Immature natural killer cell (primary cell): ENCODE data around the gene COX8A. TPM values are rescaled to one million over a fixed set of nuclear protein-coding genes. Genes with fewer than 3 reads are reported as not detected.

Source experiments
- DNase-seq, 3 donors: peaks; one replicate each; pipeline ENCODE4 v3.0.0; 2022; ENCODE audit warnings: mixed read lengths in 1 of 3
- H3K27ac Mint-ChIP-seq, 6 donors: one replicate each; pipeline ENCODE4 v1.8.0; 2020; ENCODE audit warnings: mixed read lengths in 6 of 6, mild to moderate bottlenecking in 5 of 6, inconsistent platforms in 4 of 6, moderate library complexity in 3 of 6
- H3K27me3 Mint-ChIP-seq, 3 donors: one replicate each; pipeline ENCODE4 v1.8.0; 2020 to 2021; ENCODE audit warnings: low read depth in 3 of 3, mild to moderate bottlenecking in 3 of 3, mixed read lengths in 3 of 3, moderate library complexity in 3 of 3, inconsistent platforms in 1 of 3
- H3K36me3 Mint-ChIP-seq, 3 donors: one replicate each; pipeline ENCODE4 v1.8.0; 2020; ENCODE audit warnings: mixed read lengths in 3 of 3, inconsistent platforms in 2 of 3, mild to moderate bottlenecking in 2 of 3
- H3K4me1 Mint-ChIP-seq, 2 donors: one replicate each; pipeline ENCODE4 v1.8.0; 2020; ENCODE audit warnings: inconsistent platforms in 2 of 2, mild to moderate bottlenecking in 2 of 2, mixed read lengths in 2 of 2, moderate library complexity in 1 of 2
- H3K4me3 Mint-ChIP-seq, 5 donors: one replicate each; pipeline ENCODE4 v1.8.0; 2020; ENCODE audit warnings: mild to moderate bottlenecking in 5 of 5, mixed read lengths in 5 of 5, inconsistent platforms in 3 of 5, moderate library complexity in 3 of 5
- H3K9me3 Mint-ChIP-seq, 6 donors: one replicate each; pipeline ENCODE4 v1.8.0; 2020; ENCODE audit warnings: mild to moderate bottlenecking in 6 of 6, mixed read lengths in 6 of 6, inconsistent platforms in 4 of 6, moderate library complexity in 3 of 6
- polyA plus RNA-seq, 3 donors: library from polyadenylated mRNA; unstranded; fragments of 300-500 nt; fragmentation: Illumina TruSeq; gene quantifications; one replicate each; pipeline ENCODE4 v1.2.3, GENCODE V29; 2021

COX8A gene, protein sequence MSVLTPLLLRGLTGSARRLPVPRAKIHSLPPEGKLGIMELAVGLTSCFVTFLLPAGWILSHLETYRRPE
- polyA plus RNA-seq: 100 to 1,000 TPM; 506 to 686 (median 534) TPM

DNA sequence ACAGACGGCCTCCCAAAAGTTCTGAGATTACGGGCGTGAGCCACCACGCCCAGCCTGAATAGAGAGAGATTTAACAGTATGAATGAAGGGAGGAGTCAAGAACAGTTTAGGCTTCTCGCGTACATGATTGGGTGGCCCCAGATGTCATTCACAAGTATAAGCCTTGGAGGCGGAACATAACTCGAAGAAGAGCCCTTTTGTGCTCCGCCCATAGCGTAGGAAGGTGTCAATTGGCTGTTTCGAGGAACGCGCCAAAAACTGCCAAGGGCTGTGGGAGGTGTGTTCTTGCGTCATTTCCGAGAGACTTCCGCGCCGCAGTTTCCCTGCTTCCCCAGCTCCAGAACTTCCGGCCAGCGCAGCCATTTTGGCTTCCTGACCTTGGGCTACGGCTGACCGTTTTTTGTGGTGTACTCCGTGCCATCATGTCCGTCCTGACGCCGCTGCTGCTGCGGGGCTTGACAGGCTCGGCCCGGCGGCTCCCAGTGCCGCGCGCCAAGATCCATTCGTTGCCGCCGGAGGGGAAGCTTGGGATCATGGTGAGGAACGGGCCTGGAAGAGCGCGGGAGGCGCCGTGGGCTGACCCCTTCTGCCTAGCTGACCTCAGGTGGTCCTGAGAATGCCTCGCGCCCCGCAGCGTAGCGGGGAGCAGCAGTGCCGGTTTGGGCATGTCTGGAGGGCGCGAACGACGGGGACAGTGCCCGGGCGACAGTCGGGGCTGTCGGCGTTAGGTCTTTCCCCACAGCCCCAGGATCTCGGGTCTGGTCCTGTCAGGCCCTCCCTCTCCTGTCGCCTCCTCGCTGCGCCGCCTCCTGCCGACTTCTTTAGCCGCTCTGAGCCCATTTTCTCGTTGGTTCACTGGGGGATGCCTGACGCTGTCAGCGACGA, at the start of gene COX8A:
Gene COX8A, plus strand, starts transcription at position 362 of the 885 bp plus-strand sequence. Its CDS starts 61 bp downstream, at position 423.
- H3K36me3 Mint-ChIP-seq: peaks cover 0 to 5% (median 0%) of the 10 kb centered on the region in 3 donors
- DNase-seq: peak; percentile 96 to 97 (median 96)
- peak within 1 kb of the TSS; percentile 99 to 100 (median 100) for H3K4me3 Mint-ChIP-seq
- H3K4me1 Mint-ChIP-seq: peaks cover 30 to 32% of the 10 kb centered on the region in 2 donors
- H3K9me3 Mint-ChIP-seq: no peaks in the 10 kb centered on the region
- H3K27me3 Mint-ChIP-seq: peaks cover 0 to 6% (median 5%) of the 10 kb centered on the region in 3 donors
- H3K27ac Mint-ChIP-seq: peak within 1 kb of the TSS; percentile 98 to 100 (median 99)

DNA sequence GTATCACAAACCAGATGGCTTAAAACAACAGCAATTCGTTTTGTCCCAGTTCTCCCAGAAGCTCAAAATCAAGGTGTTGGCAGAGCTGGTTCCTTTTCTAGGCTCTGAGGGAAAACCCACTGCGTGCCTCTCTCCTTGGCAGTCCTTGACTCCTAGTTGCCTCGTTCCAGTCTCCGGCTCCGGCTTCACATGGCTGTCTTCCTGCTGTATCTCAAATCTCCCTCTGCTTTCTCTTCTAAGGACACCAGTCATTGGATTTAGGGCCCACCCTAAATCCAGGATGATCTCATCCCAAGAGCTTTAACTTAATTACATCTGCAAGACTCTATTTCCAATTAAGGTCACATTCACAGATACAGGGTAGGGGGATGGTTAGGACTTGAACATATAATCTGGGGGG, 44.8 kb upstream of the COX8A start:
- DNase-seq: no peak
- no peaks in the 10 kb centered on the region for H3K36me3 Mint-ChIP-seq
- H3K27ac Mint-ChIP-seq: no peak overlapping the region
- no peaks in the 10 kb centered on the region for H3K4me1 Mint-ChIP-seq
- H3K27me3 Mint-ChIP-seq: peaks cover 0 to 4% (median 0%) of the 10 kb centered on the region in 3 donors
- H3K9me3 Mint-ChIP-seq: no peaks in the 10 kb centered on the region
- H3K4me3 Mint-ChIP-seq: no peak overlapping the region

DNA sequence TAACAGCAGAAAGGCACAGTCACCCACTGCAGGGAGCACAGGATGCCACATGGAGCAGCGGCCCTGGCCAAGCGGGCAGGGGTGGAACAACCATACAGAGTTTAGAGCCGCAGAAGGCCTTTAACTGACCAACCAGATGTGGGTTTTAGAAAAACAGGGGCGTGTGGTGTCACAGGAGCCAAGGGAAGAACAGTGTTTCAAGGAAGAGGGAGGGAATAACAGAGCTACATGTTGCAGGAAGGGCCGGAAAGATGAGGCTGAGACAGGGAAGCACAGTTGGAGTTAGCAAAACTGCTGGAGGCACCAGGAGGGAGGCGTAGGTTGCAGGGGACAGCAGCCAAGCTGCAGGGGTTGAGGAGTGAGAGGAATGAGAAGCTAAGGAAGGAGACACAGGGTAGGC, 43.4 kb upstream of the COX8A start:
- no peaks in the 10 kb centered on the region for H3K36me3 Mint-ChIP-seq
- H3K27me3 Mint-ChIP-seq: peaks cover 0 to 4% (median 0%) of the 10 kb centered on the region in 3 donors
- no peak for DNase-seq
- H3K9me3 Mint-ChIP-seq: no peaks in the 10 kb centered on the region
- H3K27ac Mint-ChIP-seq: no peak overlapping the region
- H3K4me3 Mint-ChIP-seq: no peak overlapping the region
- H3K4me1 Mint-ChIP-seq: no peaks in the 10 kb centered on the region

DNA sequence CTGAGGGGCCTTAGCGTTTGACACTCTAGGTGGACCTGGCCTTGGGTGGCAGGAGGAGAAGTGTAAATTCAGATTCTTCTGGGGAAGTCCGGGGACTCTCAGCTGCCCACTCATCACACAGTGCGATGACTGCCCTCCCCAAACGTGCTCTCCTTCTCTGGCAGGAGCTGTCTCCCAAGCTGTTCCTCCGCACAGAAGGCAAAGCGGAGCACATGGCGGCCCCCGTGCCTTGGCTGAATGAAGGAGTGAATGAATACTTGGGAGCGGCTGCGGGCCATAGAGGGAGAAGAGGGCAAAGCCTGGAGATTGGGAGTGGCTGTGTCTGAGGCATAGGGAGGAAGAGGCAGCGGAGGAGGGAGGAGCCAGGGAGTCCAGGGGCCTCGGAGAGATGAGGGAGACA, 42.5 kb upstream of the COX8A start:
- Mint-ChIP-seq H3K4me3 (no peak overlapping the region), H3K36me3 (no peaks in the 10 kb centered on the region), H3K27me3 (peaks cover 0 to 2% (median 0%) of the 10 kb centered on the region in 3 donors), H3K9me3 (no peaks in the 10 kb centered on the region), H3K4me1 (no peaks in the 10 kb centered on the region), H3K27ac (no peak overlapping the region)
- no peak for DNase-seq

DNA sequence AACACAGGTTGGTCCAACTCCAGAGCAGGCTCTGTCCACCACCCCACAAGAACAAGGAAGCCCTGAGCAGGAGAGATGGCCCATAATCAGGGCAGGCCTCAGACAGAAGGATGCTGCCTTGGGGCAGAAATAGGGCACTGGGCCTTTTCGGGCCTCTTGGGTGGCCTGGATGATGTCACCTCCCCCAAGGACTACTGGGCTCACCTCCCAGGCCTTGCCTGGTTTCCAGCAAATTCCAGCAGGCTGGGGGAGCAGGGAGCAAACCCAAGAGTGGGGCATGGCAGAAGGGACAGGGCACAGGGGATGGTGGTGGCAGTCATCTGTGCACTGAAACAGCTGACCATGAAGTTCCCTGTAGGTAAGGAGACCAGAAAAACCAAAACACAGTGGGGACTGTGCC, 41.0 kb upstream of the COX8A start:
- H3K4me3 Mint-ChIP-seq: no peak overlapping the region
- H3K27ac Mint-ChIP-seq: no peak overlapping the region
- no peaks in the 10 kb centered on the region for H3K36me3 Mint-ChIP-seq
- DNase-seq: no peak
- peaks cover 8 to 10% of the 10 kb centered on the region in 2 donors for H3K4me1 Mint-ChIP-seq
- H3K27me3 Mint-ChIP-seq: peaks cover 0 to 5% (median 3%) of the 10 kb centered on the region in 3 donors
- H3K9me3 Mint-ChIP-seq: no peaks in the 10 kb centered on the region

DNA sequence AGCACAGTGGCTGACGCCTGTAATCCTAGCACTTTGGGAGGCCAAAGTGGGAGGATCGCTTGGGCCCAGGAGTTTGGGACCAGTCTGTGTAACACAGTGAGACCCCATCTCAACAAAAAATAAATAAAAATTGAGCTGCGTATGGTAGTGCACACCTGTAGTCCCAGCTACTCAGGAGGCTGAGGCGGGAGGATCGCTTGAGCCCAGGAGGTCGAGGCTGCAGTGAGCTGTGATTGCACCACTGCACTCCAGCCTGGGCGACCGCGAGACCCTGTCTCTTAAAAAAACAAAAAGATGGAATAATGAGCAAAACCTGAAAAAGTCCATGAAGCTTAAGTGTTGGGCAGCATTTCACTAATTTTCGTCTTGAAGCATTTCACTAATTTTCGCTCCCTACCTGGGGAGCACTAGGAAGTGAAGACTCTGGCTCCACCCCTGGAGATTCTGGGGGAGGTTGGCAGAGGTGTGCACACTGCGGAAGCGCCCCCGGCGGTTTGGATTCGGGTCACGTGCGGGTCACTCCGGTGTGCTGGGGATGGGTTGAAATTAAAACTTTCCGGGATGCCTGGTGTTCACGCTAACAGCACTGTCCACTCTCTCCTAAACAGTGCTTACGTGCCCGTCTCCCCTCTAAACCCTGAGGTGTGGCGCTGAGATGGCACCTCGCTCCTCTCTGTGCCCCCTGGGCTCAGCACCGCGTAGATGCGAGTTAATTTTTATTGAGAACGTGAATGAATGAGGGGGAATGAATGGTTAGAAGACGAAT, 36.5 kb upstream of the COX8A start:
- Mint-ChIP-seq H3K27me3 (peaks cover 5 to 10% (median 9%) of the 10 kb centered on the region in 3 donors), H3K36me3 (no peaks in the 10 kb centered on the region), H3K27ac (peak overlapping the region; percentile 86 to 98 (median 94)), H3K4me3 (peak overlapping the region; percentile 85 to 93 (median 92)), H3K4me1 (peaks cover 30 to 32% of the 10 kb centered on the region in 2 donors), H3K9me3 (no peaks in the 10 kb centered on the region)
- DNase-seq: no peak

DNA sequence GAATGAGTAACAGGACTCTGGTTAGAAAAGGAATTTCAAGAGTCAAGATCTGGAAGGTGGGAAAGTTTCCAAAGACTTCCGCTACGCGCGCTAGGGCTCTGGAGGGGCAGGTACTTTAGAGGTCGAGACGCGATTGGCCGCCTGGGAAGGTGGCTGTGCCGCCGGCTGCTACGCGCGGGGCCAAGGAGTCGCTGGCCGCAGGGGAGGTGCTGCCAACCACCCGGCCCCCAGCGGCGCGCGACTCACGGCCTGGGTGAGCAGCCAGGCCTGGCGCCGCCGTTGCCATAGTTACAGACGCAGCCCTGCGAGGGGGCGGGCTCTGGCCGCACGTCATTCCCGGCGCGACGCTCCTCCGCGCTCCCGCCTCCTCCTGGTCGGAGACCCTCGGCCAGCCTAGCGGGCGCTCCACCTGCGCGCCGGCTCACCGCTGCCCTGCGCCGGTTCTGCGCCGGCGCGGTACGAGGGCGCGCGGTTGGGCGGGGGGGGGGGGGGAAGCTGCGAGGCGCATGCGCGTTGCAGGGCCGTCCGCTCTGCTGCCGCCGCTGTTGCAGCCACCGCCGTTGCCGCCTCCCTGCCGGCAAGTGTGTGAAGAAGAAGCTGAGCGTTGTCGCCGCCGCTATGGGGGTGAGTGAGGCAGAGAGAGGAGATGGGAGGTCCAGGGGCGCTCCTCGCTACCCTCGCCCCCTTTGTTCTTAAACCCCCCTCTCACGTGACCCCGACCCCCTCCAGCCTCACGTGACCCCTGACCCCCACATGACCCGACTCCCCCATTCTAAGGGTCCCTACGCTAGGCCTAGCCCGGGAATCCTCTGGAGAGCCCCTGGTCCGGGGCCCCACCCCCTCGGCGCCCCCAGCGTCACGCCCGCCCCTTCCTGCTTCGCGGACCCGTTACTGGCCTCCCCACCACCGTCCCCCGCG, 35.7 kb upstream of the COX8A start, which contains the start of gene NAA40:
Gene NAA40, plus strand, starts transcription at position 524 of the 918 bp plus-strand sequence. Its CDS starts 95 bp downstream, at position 619.
- Mint-ChIP-seq H3K9me3 (no peaks in the 10 kb centered on the region), H3K36me3 (no peaks in the 10 kb centered on the region), H3K4me1 (peaks cover 30 to 33% of the 10 kb centered on the region in 2 donors), H3K27ac (peak within 1 kb of the TSS; percentile 86 to 98 (median 94)), H3K4me3 (peak within 1 kb of the TSS; percentile 85 to 93 (median 92)), H3K27me3 (peaks cover 5 to 10% (median 9%) of the 10 kb centered on the region in 3 donors)
- peak; percentile 97 to 98 (median 97) for DNase-seq

DNA sequence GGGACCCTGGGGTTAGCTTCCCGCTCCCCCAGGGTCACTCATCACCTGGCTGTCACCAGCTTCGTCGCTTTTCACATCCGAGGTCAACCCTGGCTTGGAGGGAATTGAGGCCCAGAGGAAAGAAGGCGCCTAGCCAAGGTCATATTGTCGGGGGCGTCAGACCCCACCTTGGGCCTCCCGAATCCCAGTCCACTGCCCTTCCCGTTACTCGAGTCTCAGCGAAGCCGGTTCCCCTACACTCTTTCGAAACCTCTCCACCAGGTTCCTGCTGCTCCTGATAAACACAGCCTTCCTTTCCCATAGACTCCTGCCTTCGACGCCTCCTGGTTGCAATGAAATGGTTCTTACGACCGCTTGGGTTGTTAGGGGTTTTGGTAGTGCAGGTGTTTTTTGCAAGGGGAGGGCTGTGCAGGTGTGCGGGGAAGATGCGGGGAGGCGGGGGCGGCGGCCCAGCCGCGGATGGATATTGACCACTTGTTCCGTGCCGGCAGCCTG, 35.0 kb upstream of the COX8A start:
- Mint-ChIP-seq H3K4me1 (peaks cover 36 to 40% of the 10 kb centered on the region in 2 donors), H3K27me3 (peaks cover 5 to 10% (median 9%) of the 10 kb centered on the region in 3 donors), H3K27ac (peak overlapping the region; percentile 47 to 94 (median 86)), H3K36me3 (no peaks in the 10 kb centered on the region), H3K9me3 (no peaks in the 10 kb centered on the region), H3K4me3 (peak overlapping the region; percentile 85 to 93 (median 90))
- DNase-seq: no peak

DNA sequence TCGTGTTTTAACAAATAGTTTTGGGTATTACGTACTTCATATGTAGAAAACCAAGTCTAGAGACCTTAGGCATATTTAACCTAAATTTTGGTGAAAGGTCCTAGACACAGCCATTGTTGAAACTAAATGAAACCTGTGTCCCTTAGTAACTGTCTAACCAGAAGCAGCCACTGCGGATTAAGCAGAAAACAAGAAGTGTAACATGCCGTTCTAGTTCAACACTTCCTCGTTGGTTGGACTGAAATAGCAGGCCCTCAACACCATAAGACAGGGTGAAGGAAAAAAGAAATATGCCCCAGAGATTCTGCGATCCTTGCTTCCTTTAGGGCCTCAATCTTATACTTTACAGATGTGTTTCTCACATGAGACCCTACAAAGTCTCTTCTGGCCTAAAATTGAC, 33.6 kb upstream of the COX8A start:
- Mint-ChIP-seq H3K27ac (peak overlapping the region; percentile 26 to 87 (median 70)), H3K4me1 (peaks cover 39 to 43% of the 10 kb centered on the region in 2 donors)

DNA sequence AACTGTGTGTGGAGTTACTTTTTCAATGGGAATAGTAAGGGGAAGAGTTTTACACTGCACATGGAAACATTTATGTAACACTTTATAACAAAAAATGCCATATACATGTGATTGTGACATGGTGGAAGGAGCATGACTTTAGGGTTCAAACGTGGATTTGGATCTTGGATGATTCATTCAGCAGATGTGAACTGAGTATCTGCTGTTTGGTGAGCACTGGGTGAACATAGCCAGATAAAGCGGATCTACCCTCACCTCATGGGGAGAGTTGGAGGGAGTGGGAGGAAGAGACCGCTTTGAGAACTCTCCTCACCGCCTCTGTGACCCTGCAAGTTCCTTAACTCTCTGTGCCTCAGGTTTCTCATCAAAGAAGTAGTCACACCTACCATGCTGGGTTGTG, 32.5 kb upstream of the COX8A start:
- no peaks in the 10 kb centered on the region for H3K36me3 Mint-ChIP-seq
- no peaks in the 10 kb centered on the region for H3K9me3 Mint-ChIP-seq
- H3K4me1 Mint-ChIP-seq: peaks cover 41 to 46% of the 10 kb centered on the region in 2 donors
- H3K4me3 Mint-ChIP-seq: peak overlapping the region in 1 of 5 donors; percentile 32
- DNase-seq: no peak
- peaks cover 5 to 10% (median 9%) of the 10 kb centered on the region in 3 donors for H3K27me3 Mint-ChIP-seq
- peak overlapping the region in 3 of 6 donors; percentile 17 to 62 (median 40) for H3K27ac Mint-ChIP-seq

More for the DNA sequence above, 33.6 kb upstream of the COX8A start:
- H3K9me3 Mint-ChIP-seq: no peaks in the 10 kb centered on the region
- peak overlapping the region; percentile 42 to 92 (median 85) for H3K4me3 Mint-ChIP-seq
- H3K27me3 Mint-ChIP-seq: peaks cover 5 to 10% (median 9%) of the 10 kb centered on the region in 3 donors
- H3K36me3 Mint-ChIP-seq: no peaks in the 10 kb centered on the region
- no peak for DNase-seq

DNA sequence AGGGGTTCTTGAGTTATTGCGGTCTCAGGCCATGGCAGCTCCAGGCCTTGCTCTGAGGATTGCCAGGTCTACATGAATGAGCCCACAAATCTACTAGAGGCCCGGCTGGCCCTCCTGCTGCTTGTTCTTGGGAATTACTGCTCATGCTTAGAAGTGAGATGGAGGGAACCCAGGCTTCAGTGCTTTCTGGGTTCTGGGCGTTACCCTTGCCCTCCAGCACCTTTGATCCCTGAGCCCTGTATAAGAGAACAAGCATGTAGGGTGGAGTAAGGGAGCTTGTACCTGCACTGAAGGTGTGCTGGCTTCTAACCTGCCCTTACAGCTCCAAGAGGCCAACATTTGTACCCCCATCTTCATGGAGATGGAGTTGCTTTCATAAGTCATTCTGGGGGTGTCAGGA, 31.6 kb upstream of the COX8A start:
- DNase-seq: no peak
- Mint-ChIP-seq H3K4me3 (no peak overlapping the region), H3K36me3 (no peaks in the 10 kb centered on the region), H3K27ac (no peak overlapping the region), H3K9me3 (no peaks in the 10 kb centered on the region), H3K4me1 (peaks cover 40 to 43% of the 10 kb centered on the region in 2 donors), H3K27me3 (peaks cover 5 to 11% (median 9%) of the 10 kb centered on the region in 3 donors)

DNA sequence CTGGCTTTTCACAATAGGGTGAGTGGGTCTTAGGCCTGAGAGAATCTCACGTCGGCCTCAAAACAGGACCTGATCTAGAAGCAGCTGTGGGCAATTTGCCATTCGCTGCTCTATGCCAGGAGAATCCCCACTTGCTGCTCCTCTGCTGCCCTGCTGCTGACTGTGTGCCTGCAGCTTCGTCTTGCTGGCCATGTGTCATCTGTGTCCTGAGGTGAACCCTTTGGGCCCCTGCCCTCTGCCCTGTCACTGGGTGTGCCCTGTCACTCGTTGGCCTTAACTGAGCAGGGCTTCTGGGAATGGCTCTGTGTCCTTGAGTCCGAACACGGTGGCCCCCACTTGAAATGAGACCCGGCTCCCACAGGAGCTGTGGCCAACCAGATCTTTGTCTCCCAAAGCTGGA, 29.4 kb upstream of the COX8A start:
- H3K27me3 Mint-ChIP-seq: peaks cover 0 to 2% (median 0%) of the 10 kb centered on the region in 3 donors
- DNase-seq: no peak
- no peaks in the 10 kb centered on the region for H3K36me3 Mint-ChIP-seq
- peaks cover 27 to 28% of the 10 kb centered on the region in 2 donors for H3K4me1 Mint-ChIP-seq
- no peaks in the 10 kb centered on the region for H3K9me3 Mint-ChIP-seq
- no peak overlapping the region for H3K4me3 Mint-ChIP-seq
- peak overlapping the region in 1 of 6 donors; percentile 9 for H3K27ac Mint-ChIP-seq
